Epithelial cell of proximal tubule (primary cell): Measurements from ENCODE around the gene EDARADD. TPM values are rescaled to one million over a fixed set of nuclear protein-coding genes. Genes with fewer than 3 reads are reported as not detected.
A peak's percentile ranks its signal among the peaks of the same experiment; 100 is the strongest.
"Not testable (repeated sequence)": the region's sequence is repeated elsewhere in the genome, so short reads cannot be mapped to it uniquely, and the experiment has no call there.

Source experiments
- DNase-seq: peaks from one replicate; pipeline ENCODE4 v3.0.0-alpha.2; 2011; ENCODE audit warnings: low read depth
- H3K4me3 ChIP-seq: 2 replicates; pipeline ENCODE4 v1.5.1; 2011; ENCODE audit warnings: low read depth, mild to moderate bottlenecking, low read length
- total RNA-seq: library from RNA; depleted of rRNA; stranded (reverse); fragments of >200 nt; gene quantifications from 2 replicates; pipeline ENCODE4 v1.2.3, GENCODE V29; 2015
- TF ChIP-seq, protein P1 (sequence below): conservative IDR thresholded peaks from 2 replicates; pipeline ENCODE4 v1.5.1; 2012; ENCODE audit warnings: low read depth, mild to moderate bottlenecking, low read length

Gene EDARADD
- total RNA-seq, 1 donor from 2014 or later = 1.1 TPM

- TF ChIP-seq, protein P1, sequence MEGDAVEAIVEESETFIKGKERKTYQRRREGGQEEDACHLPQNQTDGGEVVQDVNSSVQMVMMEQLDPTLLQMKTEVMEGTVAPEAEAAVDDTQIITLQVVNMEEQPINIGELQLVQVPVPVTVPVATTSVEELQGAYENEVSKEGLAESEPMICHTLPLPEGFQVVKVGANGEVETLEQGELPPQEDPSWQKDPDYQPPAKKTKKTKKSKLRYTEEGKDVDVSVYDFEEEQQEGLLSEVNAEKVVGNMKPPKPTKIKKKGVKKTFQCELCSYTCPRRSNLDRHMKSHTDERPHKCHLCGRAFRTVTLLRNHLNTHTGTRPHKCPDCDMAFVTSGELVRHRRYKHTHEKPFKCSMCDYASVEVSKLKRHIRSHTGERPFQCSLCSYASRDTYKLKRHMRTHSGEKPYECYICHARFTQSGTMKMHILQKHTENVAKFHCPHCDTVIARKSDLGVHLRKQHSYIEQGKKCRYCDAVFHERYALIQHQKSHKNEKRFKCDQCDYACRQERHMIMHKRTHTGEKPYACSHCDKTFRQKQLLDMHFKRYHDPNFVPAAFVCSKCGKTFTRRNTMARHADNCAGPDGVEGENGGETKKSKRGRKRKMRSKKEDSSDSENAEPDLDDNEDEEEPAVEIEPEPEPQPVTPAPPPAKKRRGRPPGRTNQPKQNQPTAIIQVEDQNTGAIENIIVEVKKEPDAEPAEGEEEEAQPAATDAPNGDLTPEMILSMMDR = no peak
- no peak for DNase-seq
- H3K4me3 ChIP-seq = peak overlapping the region; percentile 30
Observed at GRCh38 chr1:236502972-236503639, 109.0 kb downstream of the EDARADD start.

GRCh38 chr1:236504338-236504737, 110.3 kb downstream of the EDARADD start:
- H3K4me3 ChIP-seq, DNase-seq: not testable (repeated sequence)

DNA sequence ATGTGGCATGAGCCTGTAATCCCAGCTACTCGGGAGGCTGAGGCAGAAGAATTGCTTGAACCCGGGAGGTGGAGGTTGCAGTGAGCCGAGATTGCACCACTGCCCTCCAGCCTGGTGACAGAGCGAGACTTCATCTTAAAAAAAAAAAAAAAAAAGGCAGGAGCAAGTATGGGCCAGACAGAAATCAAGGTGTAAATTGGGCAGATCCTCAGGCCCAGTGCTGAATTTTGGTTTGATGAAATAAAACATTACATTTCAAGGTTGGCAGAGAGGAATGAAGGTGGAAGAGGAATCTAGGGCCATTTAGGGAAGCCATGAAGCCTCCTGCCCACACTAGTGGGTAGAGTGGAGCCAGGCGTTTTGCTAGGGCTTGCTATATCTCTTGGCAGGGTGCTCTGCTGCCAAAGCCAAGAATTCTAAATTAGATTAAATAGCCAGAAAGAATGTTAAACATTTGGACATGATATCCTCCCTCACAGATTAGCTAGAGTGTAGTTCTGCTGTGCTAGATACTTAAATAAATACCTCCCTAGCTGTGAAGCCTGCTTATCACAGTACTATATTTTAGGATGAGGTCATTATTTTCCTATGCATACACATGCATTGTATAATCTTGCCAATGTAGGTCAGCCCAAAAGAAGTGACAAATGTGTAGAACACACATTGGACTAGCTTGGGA, 113.1 kb downstream of the EDARADD start:
- H3K4me3 ChIP-seq = no peak overlapping the region
- no peak for DNase-seq
- TF ChIP-seq, protein P1 = no peak

GRCh38 chr1:236508593-236509027, 114.5 kb downstream of the EDARADD start:
- TF ChIP-seq, protein P1 = no peak
- DNase-seq = no peak
- H3K4me3 ChIP-seq = no peak overlapping the region

GRCh38 chr1:236509203-236509602, 115.1 kb downstream of the EDARADD start:
- H3K4me3 ChIP-seq = no peak overlapping the region
- TF ChIP-seq, protein P1 = no peak
- DNase-seq = no peak

- TF ChIP-seq, protein P1 = no peak
- DNase-seq = no peak
- H3K4me3 ChIP-seq = no peak overlapping the region
Observed at GRCh38 chr1:236509647-236510401, 115.7 kb downstream of the EDARADD start.

DNA sequence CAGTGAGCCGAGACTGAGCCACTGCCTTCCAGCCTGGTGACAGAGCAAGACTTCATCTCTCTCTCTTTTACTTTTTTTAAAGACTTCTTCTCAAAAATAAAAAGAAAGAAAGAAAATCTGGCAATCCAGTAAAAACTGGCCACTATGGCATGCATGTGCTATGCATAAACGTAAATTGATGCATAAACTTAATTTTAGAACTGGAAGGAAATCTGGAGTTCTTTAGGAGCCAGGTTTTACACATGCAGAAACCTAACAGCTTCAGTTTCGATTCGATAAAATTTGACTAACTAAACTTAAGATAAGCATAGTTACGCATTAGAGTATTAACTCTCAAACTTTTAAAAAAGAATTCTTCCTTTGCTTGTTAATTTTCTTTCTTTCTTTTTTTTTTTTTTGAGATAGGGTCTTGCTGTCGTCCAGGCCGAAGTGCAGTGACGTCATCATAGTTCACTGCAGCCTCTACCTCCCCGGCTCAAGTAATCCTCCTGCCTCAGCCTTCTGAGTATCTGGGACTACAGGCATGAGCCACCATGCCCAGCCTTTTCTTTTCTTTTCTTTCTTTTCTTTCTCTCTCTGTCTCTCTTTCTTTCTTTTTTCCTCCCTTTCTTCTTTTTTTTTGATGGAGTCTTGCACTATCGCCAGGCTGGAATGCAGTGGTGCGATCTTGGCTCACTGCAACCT, 117.8 kb downstream of the EDARADD start:
- no peak for DNase-seq
- TF ChIP-seq, protein P1 = no peak

More for the DNA sequence above, 117.8 kb downstream of the EDARADD start:
- no peak overlapping the region for H3K4me3 ChIP-seq
